ENCODE measurements around the gene SUV39H2. TPM values are rescaled to one million over a fixed set of nuclear protein-coding genes. Genes with fewer than 3 reads are reported as not detected.

Gene SUV39H2
- total RNA-seq, 1 donor from 2014 or later: 4.3 TPM

DNA sequence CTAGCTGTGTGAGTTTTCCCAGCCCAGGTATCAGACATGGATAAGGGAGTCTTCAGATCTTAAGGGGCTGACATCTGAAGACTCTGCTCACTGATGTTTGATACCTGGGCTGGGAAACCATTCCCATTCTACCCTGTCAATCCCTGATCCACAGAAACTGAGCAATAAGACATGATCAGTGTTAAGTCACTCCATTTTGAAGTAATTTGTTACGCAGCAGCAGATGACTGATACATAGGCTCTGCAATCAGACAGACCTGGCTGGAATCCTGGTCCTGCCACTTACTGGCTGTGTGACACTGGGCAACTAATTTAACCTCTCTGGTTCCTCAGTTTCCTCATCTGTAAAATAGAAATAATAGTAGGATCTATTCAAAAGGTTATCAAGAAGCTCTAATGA lies 68.6 kb downstream of the SUV39H2 start:
- Histone ChIP-seq H3K4me1 (peaks cover 12% of the 10 kb centered on the region), H3K9me3 (no peaks in the 10 kb centered on the region), H3K27ac (no peak overlapping the region), H3K36me3 (peaks cover 69% of the 10 kb centered on the region), H3K27me3 (ENCODE audit: low read depth) (no peaks in the 10 kb centered on the region), H3K4me3 (no peak overlapping the region)
- TF ChIP-seq, protein P1, sequence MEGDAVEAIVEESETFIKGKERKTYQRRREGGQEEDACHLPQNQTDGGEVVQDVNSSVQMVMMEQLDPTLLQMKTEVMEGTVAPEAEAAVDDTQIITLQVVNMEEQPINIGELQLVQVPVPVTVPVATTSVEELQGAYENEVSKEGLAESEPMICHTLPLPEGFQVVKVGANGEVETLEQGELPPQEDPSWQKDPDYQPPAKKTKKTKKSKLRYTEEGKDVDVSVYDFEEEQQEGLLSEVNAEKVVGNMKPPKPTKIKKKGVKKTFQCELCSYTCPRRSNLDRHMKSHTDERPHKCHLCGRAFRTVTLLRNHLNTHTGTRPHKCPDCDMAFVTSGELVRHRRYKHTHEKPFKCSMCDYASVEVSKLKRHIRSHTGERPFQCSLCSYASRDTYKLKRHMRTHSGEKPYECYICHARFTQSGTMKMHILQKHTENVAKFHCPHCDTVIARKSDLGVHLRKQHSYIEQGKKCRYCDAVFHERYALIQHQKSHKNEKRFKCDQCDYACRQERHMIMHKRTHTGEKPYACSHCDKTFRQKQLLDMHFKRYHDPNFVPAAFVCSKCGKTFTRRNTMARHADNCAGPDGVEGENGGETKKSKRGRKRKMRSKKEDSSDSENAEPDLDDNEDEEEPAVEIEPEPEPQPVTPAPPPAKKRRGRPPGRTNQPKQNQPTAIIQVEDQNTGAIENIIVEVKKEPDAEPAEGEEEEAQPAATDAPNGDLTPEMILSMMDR (IDR thresholded peaks at IDR 0.05): no peak
- no peak for DNase-seq
- intact Hi-C loops (cut with DNase I): no loop called here
- ATAC-seq: no peak

DNA sequence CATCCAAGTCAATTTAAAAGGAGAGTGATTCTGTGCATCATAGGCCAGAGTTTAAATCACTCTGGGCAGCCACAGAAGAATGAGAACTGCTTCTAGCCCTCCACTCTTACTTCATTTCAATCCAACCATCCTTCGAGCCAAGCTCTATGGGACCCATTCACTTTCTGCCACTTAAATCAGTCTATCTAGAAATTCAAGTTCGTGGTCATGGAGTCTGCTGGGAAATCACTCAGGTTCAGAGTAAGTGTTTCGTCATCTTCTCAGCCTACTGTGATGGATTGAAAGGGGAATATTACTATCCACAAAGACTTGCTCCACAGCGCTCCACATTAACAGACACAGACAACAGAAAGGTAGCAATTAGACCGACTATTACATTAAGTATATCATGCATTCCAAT lies 70.6 kb downstream of the SUV39H2 start:
- TF ChIP-seq, protein P1 (IDR thresholded peaks at IDR 0.05): no peak
- Histone ChIP-seq H3K27me3 (ENCODE audit: low read depth) (no peaks in the 10 kb centered on the region), H3K9me3 (no peaks in the 10 kb centered on the region), H3K4me3 (no peak overlapping the region), H3K4me1 (peaks cover 26% of the 10 kb centered on the region), H3K36me3 (peaks cover 50% of the 10 kb centered on the region), H3K27ac (no peak overlapping the region)
- ATAC-seq (no peak), DNase-seq (no peak)
- intact Hi-C loops (cut with DNase I): no loop called here

DNA sequence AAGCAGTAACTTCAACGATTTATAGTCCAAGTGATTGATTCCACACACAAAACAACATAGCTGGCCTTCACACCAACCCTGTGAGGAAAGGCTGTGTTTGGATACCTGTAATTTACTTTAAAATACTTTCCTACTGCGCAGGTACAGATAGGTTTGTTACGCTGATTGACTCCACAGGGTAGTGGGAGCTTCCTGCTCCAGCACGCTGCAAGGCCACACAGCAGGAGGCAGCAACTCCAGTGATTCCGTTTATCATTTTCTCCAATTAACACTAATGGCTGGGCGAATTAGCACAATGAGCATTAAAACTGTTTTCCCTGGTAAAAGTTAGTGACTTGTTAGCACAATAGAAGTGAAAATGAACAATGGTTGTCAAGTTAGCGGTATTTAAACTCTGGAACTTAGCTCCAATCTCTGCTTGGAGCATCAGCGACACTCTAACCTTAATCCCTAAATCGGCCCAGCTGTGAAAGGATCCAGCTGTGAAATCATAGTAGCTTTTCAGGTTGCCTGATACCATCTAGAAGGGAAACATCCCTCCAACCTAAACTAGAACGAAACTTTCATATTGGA lies 74.3 kb downstream of the SUV39H2 start:
- Histone ChIP-seq H3K27ac (peak overlapping the region; percentile 94), H3K4me3 (peak overlapping the region; percentile 92), H3K36me3 (peaks cover 13% of the 10 kb centered on the region), H3K9me3 (no peaks in the 10 kb centered on the region), H3K27me3 (ENCODE audit: low read depth) (no peaks in the 10 kb centered on the region), H3K4me1 (peaks cover 34% of the 10 kb centered on the region)
- TF ChIP-seq, protein P1 (IDR thresholded peaks at IDR 0.05): no peak
- ATAC-seq: no peak
- intact Hi-C loops (cut with DNase I): no loop called here
- DNase-seq: no peak

DNA sequence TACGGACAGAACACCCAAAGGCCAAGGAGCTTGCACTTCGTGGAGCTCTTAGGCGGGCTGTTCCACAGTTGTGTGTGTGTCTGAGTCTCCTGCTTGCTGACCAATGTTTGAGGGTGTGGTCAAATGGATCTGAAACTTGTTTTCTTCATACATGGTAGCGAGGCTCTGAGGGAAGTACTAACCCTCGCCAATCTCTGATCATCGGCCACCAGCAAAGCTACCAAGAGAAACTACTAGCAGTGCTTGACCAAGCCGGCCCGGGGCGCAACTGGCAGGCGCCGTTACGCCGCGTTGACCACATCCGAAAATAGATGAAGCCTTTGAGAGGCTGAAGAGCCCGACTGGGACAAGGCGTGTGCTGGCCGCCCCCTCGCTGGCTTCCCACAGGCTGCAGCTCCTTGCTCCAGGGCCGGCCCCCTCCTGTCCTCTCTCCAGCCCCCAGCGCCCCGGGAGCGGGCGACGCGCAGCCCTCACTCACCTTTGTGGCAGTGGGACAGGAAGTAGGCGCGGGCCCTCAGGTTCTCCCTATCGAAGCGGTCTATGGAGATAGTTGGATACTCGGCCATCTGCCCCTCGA lies 74.8 kb downstream of the SUV39H2 start:
- peak; percentile 76 for DNase-seq
- TF ChIP-seq, protein P1 (IDR thresholded peaks at IDR 0.05): no peak
- intact Hi-C loops (cut with DNase I): no loop called here

More for the DNA sequence above, 74.8 kb downstream of the SUV39H2 start:
- H3K27ac ChIP-seq: peak overlapping the region; percentile 94
- H3K4me3 ChIP-seq: peak overlapping the region; percentile 92
- H3K27me3 ChIP-seq (ENCODE audit: low read depth): no peaks in the 10 kb centered on the region
- peak; percentile 69 to 75 for ATAC-seq
- H3K4me1 ChIP-seq: peaks cover 34% of the 10 kb centered on the region
- no peaks in the 10 kb centered on the region for H3K9me3 ChIP-seq
- peaks cover 7% of the 10 kb centered on the region for H3K36me3 ChIP-seq

Other genes starting within 250 kb of the SUV39H2 start
- 75.4 TPM for gene FAM107B, start 104.0 kb upstream of the SUV39H2 start, total RNA-seq
- 1.3 TPM for gene CDNF, start 40.8 kb upstream of the SUV39H2 start, total RNA-seq
- gene HSPA14, start 40.6 kb upstream of the SUV39H2 start, total RNA-seq: 10.4 TPM
- gene MSANTD7, start 40.6 kb upstream of the SUV39H2 start, total RNA-seq: 8.0 TPM
- 13.6 TPM for gene DCLRE1C, start 75.2 kb downstream of the SUV39H2 start, total RNA-seq
- 0.95 TPM for gene MEIG1, start 80.5 kb downstream of the SUV39H2 start, total RNA-seq
- 1.7 TPM for gene OLAH, start 165.1 kb downstream of the SUV39H2 start, total RNA-seq
- gene ACBD7, start 209.9 kb downstream of the SUV39H2 start, total RNA-seq: not detected
- 16.9 TPM for gene RPP38, start 218.5 kb downstream of the SUV39H2 start, total RNA-seq